IPS-18c (cell line): ENCODE measurements around the gene GRM5.
"Not testable (repeated sequence)": the region's sequence is repeated elsewhere in the genome, so short reads cannot be mapped to it uniquely, and the experiment has no call there.

Experiments
- H3K4me3 ChIP-seq: 2 replicates; pipeline ENCODE4 v1.7.0; 2013; ENCODE audit warnings: low read depth, mild to moderate bottlenecking, low read length, moderate library complexity; ENCODE audit not compliant: insufficient read depth
- H3K9me3 ChIP-seq: one replicate; pipeline ENCODE4 v1.6.1; 2013; ENCODE audit warnings: mild to moderate bottlenecking, low read length, moderate library complexity; ENCODE audit not compliant: control insufficient read depth, insufficient read depth

GRM5 gene

GRCh38 chr11:88553204-88553603, 512.6 kb downstream of the GRM5 start:
- no peaks in the 10 kb centered on the region for H3K9me3 ChIP-seq
- no peak overlapping the region for H3K4me3 ChIP-seq

DNA sequence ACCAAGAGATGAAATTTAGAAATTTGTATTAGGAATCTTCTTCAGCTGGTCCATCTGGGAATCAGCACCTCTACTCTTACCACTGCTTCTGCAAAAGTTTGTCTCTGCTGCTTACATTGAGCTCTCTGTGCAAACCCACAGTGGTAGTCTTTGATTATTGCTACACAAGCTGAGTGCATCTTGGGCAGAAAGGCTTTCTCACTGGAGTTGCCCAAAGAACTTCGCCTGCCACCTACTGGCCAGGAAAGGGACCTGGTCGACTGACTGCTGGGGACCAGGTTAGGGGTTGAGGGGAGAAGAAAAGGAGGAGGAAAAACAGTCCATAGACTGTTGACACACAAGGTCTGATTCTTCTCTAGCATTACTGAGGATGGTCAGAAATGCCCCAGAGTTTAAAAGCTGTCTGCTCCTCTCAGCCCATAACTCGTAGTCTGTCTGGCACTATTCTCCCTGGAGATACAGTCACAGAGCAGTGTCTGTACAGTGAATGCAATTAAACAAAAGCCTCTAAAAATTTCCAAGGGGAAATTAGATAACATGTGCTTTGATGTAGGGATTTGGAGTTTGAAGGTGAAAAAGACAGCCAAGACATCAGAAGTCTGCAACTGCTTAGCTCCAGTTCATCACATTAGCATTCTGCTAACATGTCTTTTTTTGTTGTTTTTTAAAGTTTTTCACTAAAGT, 513.3 kb downstream of the GRM5 start:
- no peaks in the 10 kb centered on the region for H3K9me3 ChIP-seq
- H3K4me3 ChIP-seq: no peak overlapping the region

DNA sequence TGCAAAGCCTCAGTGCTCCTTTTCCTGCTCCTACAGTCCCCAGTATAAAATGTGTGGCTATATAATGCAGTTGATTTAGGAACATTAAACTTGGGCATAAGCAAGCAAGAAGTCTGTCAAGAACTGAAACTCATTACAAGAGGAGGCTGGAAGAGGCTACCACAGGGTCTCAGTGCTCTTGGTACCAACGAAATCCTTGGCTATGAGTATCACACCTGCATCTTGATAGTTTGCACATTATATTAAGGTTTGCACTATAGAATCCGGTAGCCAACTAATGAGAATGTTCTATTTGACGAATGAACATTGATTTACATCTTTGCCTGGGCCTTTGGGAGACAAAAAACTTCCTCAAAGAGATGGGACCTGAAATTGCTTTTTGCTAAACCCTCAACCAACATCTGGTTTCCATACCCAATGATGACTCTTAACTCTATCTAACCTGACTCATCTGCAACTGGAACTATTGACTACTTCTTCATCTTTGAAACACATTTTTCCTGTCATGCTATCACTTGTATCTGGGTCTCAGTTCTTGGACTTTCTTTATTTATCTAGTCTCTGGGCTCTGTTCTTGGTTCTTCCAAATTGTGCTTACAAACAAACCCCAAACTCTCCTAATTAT, 521.0 kb downstream of the GRM5 start:
- no peak overlapping the region for H3K4me3 ChIP-seq
- no peaks in the 10 kb centered on the region for H3K9me3 ChIP-seq

- H3K4me3 ChIP-seq: no peak overlapping the region
- no peaks in the 10 kb centered on the region for H3K9me3 ChIP-seq
These were observed 521.7 kb downstream of the GRM5 start for GRCh38 chr11:88543902-88544655.

- Histone ChIP-seq H3K4me3 (no peak overlapping the region), H3K9me3 (no peaks in the 10 kb centered on the region)
These were observed 524.8 kb downstream of the GRM5 start for GRCh38 chr11:88541006-88541405.

- Histone ChIP-seq H3K9me3 (no peaks in the 10 kb centered on the region), H3K4me3 (no peak overlapping the region)
These were observed 527.7 kb downstream of the GRM5 start for GRCh38 chr11:88538098-88538497.

- no peak overlapping the region for H3K4me3 ChIP-seq
- H3K9me3 ChIP-seq: no peaks in the 10 kb centered on the region
These were observed 528.2 kb downstream of the GRM5 start for GRCh38 chr11:88537613-88538012.

DNA sequence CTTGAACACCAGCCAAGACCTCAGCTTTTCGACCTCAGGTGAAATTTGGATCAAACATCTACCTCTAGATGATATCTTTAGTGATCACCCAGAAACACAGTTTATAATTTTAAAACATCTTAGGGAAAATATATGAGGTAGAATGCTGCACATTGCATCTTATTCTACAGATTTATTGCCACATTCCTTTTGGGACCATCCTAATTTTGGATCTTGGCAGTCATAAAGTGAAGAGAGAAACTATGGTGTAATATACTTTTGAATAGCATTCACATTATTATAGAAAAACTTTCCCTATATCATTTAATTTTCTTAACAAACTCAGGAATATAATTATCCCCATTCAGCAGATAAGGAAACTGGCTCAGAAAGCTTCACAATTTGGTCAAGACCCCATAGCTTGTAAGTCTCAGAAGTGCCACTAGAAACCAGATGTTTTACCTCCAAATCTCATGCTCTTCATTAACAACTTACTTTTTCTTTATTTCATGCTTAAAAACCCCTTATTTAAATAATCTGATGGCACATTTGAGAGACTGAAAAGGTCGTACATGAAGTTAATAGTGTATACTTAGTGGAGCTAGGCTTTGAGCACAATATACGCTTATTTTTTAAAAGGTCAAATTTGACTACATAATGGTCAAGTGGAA, 529.0 kb downstream of the GRM5 start:
- H3K9me3 ChIP-seq: no peaks in the 10 kb centered on the region
- no peak overlapping the region for H3K4me3 ChIP-seq

- no peaks in the 10 kb centered on the region for H3K9me3 ChIP-seq
- H3K4me3 ChIP-seq: no peak overlapping the region
These were observed 529.8 kb downstream of the GRM5 start for GRCh38 chr11:88535916-88536547.

DNA sequence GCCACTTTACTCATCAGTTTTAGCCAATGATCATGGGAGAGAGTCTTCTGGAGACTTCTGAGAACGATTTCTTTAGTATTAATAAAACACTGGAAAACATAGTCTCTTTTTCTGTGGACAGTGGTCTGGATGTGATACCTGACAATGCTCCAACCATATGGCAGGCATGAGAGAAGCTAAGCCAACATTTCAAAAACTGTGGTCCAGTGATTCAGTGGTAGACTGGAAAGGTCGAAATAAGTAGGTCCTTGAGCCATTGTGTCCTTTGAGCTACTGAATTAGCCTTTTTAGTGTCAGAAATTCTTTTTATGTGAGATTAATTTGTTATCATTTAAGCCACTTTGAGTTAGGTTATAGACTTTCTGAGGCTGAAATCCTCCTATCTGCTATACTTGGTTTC, 530.5 kb downstream of the GRM5 start:
- H3K9me3 ChIP-seq: no peaks in the 10 kb centered on the region
- no peak overlapping the region for H3K4me3 ChIP-seq

DNA sequence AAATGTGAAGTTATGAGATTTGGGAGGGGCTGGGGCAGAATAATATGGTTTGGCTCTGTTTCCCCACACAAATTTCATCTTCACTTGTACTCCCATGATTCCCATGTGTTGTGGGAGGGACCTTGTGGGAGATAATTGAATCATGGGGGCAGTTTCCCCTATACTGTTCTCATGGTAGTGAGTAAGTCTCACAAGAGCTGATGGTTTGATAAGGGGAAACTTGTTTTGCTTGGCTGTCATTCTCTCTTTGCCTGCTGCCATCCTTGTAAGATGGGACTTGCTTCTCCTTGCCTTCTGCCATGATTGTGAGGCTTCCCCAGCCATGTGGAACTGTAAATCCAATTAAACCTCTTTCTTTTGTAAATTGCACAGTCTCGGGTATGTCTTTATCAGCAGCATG, 531.1 kb downstream of the GRM5 start:
- not testable (repeated sequence) for H3K4me3 ChIP-seq, H3K9me3 ChIP-seq

GRCh38 chr11:88534185-88534584, 531.6 kb downstream of the GRM5 start:
- Histone ChIP-seq H3K9me3 (no peaks in the 10 kb centered on the region), H3K4me3 (no peak overlapping the region)

- no peaks in the 10 kb centered on the region for H3K9me3 ChIP-seq
- H3K4me3 ChIP-seq: no peak overlapping the region
These were observed 532.8 kb downstream of the GRM5 start for GRCh38 chr11:88533001-88533400.

DNA sequence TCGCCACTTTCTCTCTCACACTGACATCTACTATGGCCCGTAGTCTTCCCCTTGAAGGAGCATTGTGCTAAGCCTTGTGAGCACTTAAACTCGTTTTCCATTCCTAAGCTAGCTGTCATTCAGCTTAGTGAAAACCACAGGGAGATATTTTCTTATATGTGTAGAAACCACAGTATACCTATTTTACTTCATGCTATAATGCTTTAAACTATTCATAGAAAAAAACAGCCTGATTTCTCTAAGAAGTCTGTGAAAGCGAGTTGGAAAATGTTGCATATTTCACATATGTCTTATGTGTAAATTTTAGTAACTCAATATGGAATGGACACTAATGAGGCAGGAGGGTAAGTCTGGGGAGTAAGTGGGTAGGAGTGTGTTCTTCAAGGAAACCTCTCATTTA, 534.0 kb downstream of the GRM5 start:
- H3K4me3 ChIP-seq: no peak overlapping the region
- H3K9me3 ChIP-seq: no peaks in the 10 kb centered on the region

- Histone ChIP-seq H3K4me3 (no peak overlapping the region), H3K9me3 (no peaks in the 10 kb centered on the region)
These were observed 536.4 kb downstream of the GRM5 start for GRCh38 chr11:88529426-88529825.

DNA sequence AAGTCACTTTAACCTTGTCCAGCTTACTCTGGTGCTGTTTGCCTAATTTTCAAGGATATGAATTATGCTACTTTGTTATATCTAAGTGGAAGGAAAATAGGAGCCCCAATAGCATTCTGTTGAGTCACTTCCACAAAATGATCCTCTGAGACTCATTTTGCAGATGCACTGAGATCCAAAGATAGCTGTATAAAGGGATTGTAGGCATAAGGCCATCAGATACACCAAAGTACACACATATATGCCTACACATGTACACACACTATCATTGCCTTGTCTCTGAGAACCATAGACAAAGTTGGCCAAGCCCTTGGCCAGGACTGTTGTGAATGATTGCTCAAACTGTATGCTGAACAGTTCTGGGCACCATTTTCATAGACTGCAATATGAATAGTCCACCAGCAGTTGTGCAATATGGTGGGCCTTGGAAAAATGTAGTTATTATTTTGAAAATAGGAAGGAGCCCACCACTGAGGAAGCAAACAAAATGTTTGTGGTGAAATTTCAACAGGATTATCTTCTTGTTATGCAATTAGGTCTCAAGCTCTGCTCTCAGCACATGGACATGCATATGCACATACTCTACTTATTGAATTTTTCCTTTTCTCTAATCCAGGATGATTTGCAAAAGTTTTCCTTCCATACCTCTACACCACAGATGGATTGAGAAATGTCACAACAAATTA, 542.3 kb downstream of the GRM5 start:
- H3K4me3 ChIP-seq: no peak overlapping the region

More for the DNA sequence above, 542.3 kb downstream of the GRM5 start:
- H3K9me3 ChIP-seq: no peaks in the 10 kb centered on the region
